Activated gamma-delta T cell treated with Interleukin-2 at 50 U/mL for 16 hours (primary cell): ENCODE measurements around the gene QSER1.
"Not testable (repeated sequence)": the region's sequence is repeated elsewhere in the genome, so short reads cannot be mapped to it uniquely, and the experiment has no call there.

Experiments used
- DNase-seq: peaks from one replicate; pipeline ENCODE4 v3.0.0-alpha.2; 2020

QSER1 gene

DNA sequence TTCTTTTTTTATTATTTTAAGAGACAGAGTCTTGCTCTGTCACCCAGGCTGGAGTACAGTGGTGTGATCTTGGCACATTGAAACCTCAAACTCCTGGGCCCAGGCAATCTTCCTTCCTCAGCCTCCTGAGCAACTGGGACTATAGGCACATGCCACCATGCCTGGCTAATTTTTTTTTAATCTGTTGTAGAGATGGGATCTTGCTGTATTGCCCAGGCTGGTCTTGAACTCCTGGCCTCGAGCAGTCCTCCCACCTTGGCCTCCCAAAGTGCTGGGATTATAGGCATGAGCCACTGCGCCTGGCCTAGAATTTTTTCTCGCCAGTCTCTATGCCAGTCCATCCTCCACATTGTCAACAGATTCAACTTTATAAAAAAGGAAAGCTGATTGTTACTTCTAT, 44.7 kb downstream of the QSER1 start:
- not testable (repeated sequence) for DNase-seq

GRCh38 chr11:32939046-32939445, 46.4 kb downstream of the QSER1 start:
- no peak for DNase-seq

DNA sequence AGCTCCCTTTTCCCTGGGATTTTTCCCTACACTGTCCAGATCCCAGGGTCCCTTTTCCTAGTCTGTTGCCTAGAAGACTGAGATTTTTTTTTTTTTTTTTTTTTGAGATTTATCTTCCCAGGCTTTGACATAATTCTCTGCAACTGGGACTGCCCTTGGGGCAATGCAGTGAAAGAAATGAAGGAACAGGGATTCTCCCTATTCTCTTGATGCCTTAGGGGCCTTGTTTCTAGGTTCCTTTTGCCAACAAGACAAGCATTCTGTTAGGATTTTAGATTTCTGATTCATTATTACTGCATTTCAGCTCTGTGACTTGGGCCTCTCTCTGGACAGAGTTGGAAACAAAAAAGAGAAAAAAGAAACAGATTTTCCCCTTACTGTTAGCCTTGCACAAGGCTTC, 47.3 kb downstream of the QSER1 start:
- DNase-seq, result no peak

- no peak for DNase-seq
These were observed 48.3 kb downstream of the QSER1 start for GRCh38 chr11:32940865-32941264.

GRCh38 chr11:32947978-32948377, 55.4 kb downstream of the QSER1 start:
- DNase-seq, result no peak

DNA sequence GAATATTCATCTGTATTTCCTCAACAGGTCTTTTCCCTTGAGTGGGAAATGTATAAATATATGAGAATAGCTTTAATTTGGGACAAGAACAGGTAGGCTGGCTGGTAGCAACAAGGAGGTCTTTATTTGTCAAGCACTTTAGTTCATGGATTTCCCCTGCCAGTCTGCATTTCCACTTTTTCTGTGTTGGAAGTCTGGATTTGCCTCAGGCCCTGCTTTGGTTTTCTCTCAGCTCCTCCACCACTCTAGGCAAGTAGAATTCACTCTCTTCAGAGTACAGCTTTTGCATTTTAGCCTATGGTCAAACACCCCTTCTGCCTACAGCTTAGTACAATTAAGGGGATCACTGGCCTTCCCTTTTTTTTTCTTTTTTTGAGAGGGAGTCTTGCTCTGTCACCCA, 57.1 kb downstream of the QSER1 start:
- no peak for DNase-seq

GRCh38 chr11:32952421-32952820, 59.8 kb downstream of the QSER1 start:
- DNase-seq, result no peak

GRCh38 chr11:32953700-32954099, 61.1 kb downstream of the QSER1 start:
- DNase-seq, result no peak

- DNase-seq, result no peak
These were observed 68.0 kb downstream of the QSER1 start for GRCh38 chr11:32960553-32961164.

DNA sequence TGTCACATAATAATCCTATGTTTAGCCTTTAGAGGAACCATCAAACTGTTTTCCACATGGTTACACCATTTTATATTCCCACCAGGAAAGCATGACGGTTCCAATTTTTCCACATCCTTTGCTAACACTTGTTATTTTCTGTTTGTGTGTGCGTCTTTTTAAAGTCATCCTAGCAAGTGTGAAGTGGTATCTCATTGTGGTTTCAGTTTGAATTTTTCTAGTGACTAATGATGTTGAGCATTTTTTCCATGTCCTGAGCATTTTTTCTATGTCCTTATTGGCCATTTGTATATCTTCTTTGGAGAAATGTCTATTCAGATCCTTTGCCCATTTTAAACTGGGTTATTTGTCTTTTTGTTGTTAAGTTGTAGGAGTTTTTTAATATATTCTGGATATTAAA, 69.4 kb downstream of the QSER1 start:
- DNase-seq, result no peak

- DNase-seq, result no peak
These were observed 71.1 kb downstream of the QSER1 start for GRCh38 chr11:32963721-32964120.

GRCh38 chr11:32968541-32968940, 75.9 kb downstream of the QSER1 start:
- DNase-seq, result no peak

DNA sequence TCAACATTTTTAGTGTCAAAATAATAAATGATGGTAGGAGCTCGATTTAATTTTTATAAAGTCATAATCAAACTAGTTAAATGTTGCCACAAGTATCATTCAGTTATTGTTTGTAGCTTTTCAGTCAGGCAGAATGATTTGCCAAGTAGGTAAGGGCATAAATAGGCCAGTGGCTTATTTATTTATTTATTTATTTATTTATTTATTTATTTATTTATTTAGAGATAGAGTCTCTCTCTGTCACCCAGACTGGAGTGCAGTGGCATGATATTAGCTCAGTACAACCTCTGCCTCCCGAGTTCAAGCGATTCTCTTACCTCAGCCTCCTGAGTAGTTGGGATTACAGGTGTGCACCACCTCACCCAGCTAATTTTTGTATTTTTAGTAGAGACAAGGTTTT, 79.6 kb downstream of the QSER1 start:
- not testable (repeated sequence) for DNase-seq

GRCh38 chr11:32972781-32973180, 80.2 kb downstream of the QSER1 start:
- DNase-seq, result no peak

DNA sequence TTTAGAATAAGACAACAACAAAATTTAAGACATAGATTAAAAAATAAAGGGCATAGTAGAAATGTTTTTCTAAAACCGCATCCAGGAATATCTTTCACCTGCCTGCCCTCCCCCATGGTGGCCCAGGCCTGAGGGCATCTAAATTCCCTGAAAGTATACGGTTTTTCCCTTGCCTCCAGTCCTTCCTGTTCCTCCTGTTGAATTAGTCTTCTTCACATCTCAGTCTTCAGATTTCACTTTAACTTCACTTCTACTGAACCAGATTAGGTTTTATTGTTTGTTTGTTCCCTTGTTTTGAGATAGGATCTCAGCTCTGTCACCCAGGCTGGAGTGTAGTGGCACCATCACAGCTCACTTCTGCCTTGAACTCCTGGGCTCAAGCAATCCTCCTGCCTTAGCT, 90.0 kb downstream of the QSER1 start:
- DNase-seq, result no peak

DNA sequence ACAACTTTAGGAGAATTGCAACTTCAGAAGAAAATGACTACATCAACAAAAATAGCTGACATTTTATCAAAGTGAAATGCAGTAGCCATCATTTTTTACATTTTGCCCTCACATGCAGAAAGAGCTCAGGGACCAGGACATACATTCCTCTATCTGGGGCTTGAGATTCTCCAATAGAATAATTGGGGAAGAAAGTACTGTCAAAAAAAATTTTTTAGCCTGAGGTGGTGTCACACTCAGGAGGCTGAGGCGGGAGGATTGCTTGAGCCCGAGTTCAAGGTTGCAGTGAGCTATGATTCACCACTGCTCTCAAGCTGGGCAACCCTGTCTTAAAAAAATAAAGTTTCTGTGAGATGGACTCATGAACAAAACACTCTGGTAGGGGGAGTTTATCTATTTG, 90.9 kb downstream of the QSER1 start:
- no peak for DNase-seq

GRCh38 chr11:32985600-32985999, 93.0 kb downstream of the QSER1 start:
- DNase-seq, result no peak

GRCh38 chr11:32987851-32988250, 95.2 kb downstream of the QSER1 start:
- no peak for DNase-seq

DNA sequence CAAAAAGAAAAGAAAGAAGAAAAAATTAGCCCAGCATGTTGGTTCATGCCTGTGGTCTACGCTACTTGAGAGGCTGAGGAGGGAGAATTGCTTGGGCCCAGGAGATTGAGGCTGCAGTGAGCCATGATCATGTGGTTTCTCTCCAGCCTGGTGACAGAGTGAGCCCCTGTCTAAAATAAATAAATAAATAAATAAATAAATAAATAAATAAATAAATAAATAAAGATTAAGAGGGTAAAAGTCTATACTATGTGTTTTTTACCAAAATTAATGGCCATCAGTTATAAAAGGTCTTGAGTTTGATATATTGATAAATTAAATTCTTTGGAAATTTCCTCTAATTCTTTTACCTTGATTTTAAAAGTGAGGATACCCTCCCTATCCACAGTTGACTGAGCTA, 97.9 kb downstream of the QSER1 start:
- no peak for DNase-seq

DNA sequence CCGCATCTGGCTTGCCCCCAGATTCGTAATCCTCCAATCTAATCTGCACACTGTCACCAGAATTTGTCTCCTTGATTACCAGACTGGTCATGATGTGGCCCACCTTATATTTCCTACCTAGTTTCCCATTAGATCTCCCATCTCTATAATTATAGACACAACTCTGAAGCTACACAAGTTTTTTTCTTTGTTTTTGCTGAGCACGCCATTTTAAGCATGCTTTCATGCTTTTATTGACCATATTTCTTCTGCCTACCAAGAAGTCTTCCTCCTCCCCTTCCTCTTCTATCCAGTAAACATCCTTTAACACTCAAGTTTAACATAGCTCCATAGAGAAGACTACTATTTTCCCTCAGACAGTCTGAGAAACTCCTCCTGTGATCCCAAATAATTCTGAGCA, 98.8 kb downstream of the QSER1 start:
- DNase-seq, result no peak

DNA sequence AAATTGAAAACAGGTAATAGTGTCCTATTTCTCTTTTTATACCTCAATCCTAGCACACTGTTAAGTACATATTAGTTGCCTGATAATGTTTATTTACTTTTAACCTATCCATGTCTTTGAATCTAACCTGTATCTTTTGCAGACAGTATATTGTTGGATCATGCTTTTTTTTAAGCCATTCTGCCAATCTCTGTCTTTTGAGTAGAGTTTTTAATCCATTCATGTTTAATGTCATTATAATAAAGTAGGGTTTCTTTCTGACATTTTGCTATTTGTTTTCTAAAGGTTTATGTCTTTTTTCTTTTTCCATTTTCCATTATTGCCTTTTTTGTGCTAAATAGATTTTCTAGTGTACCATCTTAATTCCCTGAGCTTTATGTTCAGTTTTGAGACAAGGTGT, 99.3 kb downstream of the QSER1 start:
- no peak for DNase-seq

- DNase-seq, result no peak
These were observed 107.6 kb downstream of the QSER1 start for GRCh38 chr11:33000181-33000580.

GRCh38 chr11:33001281-33001680, 108.7 kb downstream of the QSER1 start:
- no peak for DNase-seq

DNA sequence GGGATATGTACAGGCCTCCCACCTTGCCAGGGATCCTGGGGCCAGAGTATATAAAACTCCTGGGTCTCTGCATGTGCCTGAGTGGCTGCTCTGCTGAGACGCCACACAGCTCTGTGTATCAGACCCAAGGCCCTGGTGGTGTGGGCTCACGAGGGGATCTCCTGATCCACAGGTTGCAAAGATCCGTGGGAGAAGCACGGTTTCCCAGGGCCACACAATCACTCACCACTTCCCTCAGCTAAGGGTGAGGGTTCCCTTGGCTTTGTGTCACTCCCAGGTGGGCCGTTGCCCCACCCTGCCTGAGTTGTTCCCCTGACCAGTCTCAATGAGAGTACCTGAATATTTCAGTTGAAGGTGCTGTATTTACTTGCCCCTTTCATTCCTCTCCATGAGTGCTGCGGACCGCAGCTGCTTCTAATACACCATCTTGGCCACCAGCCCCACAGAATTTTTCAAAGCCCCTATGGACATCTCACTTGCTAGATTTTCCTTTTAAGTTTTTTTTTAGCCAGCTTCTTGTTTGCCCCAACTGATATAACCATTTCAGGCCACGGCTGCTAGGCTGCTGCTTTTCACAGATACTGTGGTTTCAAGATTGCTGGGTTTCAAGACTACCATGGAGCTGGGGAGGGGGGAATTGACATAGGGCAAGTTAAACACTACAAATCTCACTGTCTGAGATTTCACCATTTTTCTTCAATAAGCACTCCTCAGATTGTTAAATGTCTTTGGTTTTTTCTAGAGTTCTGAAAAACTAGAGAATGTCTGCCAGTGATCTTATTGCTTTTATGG, 109.3 kb downstream of the QSER1 start:
- DNase-seq, result no peak

GRCh38 chr11:33005175-33005574, 112.6 kb downstream of the QSER1 start:
- no peak for DNase-seq
